Kidney tubule cell (primary cell): ENCODE measurements around the gene MACROH2A1.

Source experiments
- DNase-seq: peaks from one replicate; pipeline ENCODE4 v3.0.0-alpha.2; 2018; ENCODE audit warnings: low spot score

The MACROH2A1 gene

GRCh38 chr5:135353952-135354721 lies 44.9 kb downstream of the MACROH2A1 start:
- DNase-seq = no peak

- DNase-seq = no peak
Measured at GRCh38 chr5:135350536-135350935, 48.5 kb downstream of the MACROH2A1 start.

GRCh38 chr5:135349886-135350285 lies 49.1 kb downstream of the MACROH2A1 start:
- DNase-seq = no peak

GRCh38 chr5:135349451-135349850 lies 49.6 kb downstream of the MACROH2A1 start:
- no peak for DNase-seq

- DNase-seq = no peak
Measured at GRCh38 chr5:135348918-135349317, 50.1 kb downstream of the MACROH2A1 start.

GRCh38 chr5:135347392-135347791 lies 51.6 kb downstream of the MACROH2A1 start:
- DNase-seq = no peak

- DNase-seq = peak; percentile 10
Measured at GRCh38 chr5:135345956-135346731, 52.9 kb downstream of the MACROH2A1 start.

- peak; percentile 52 for DNase-seq
Measured at GRCh38 chr5:135344349-135344748, 54.7 kb downstream of the MACROH2A1 start.

GRCh38 chr5:135343413-135343812 lies 55.6 kb downstream of the MACROH2A1 start:
- DNase-seq = peak; percentile 22

- peak; percentile 37 for DNase-seq
Measured at GRCh38 chr5:135342551-135342875, 56.5 kb downstream of the MACROH2A1 start.

- no peak for DNase-seq
Measured at GRCh38 chr5:135341696-135342550, 57.1 kb downstream of the MACROH2A1 start.

GRCh38 chr5:135341016-135341666 lies 57.9 kb downstream of the MACROH2A1 start:
- no peak for DNase-seq

GRCh38 chr5:135340568-135340967 lies 58.5 kb downstream of the MACROH2A1 start:
- DNase-seq = no peak

- DNase-seq = no peak
Measured at GRCh38 chr5:135339623-135340022, 59.4 kb downstream of the MACROH2A1 start.

- no peak for DNase-seq
Measured at GRCh38 chr5:135339189-135339588, 59.8 kb downstream of the MACROH2A1 start.

- DNase-seq = no peak
Measured at GRCh38 chr5:135337064-135337463, 62.0 kb downstream of the MACROH2A1 start.

- DNase-seq = no peak
Measured at GRCh38 chr5:135335031-135335828, 63.8 kb downstream of the MACROH2A1 start.

GRCh38 chr5:135333732-135334515 lies 65.1 kb downstream of the MACROH2A1 start:
- DNase-seq = no peak

- peak; percentile 58 for DNase-seq
Measured at GRCh38 chr5:135332519-135333150, 66.4 kb downstream of the MACROH2A1 start.

- DNase-seq = no peak
Measured at GRCh38 chr5:135331612-135332011, 67.4 kb downstream of the MACROH2A1 start.
